ENCODE data around the gene USO1. TPM values are rescaled to one million over a fixed set of nuclear protein-coding genes. Genes with fewer than 3 reads are reported as not detected.

USO1 gene
- total and polyA plus RNA-seq, 2 of the 8 experiments (the other 6 are each of a cell fraction or from before 2014, with no cell fraction given), result 57.3 to 198 TPM

DNA sequence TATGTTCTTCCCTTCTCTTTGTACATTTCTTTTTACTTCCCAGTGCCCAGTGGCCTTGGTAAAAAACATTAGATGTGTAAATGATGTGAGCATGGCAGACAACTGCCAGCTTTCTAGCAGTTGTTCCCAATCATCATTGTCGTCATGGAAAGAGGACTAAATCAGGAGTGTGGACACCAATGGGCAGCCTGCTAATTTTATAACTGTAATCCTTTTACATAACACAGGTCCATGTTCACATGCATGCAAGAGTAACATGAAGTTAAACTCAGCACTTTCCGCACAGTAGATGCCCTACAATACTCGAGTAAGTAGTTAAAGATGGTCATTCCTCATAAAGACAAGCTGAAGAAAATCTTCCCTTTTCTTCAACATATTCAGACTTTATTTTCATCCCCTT is 27.8 kb upstream of the USO1 start:
- Histone ChIP-seq H4K5ac (ENCODE audit: insufficient read length, low read depth, low read length) (no peak overlapping the region), H3K9me3 (ENCODE audit: insufficient read depth in 2 of 2, low read depth in 1 of 2, low read length in 1 of 2) (no peaks in the 10 kb centered on the region), H3K27ac (ENCODE audit: low read depth, low read length) (no peak overlapping the region), H3K14ac (ENCODE audit: insufficient read length) (no peak overlapping the region), H4K20me1 (replicated peaks in 1 of 2; ENCODE audit: control insufficient read depth in 1 of 2, insufficient read depth in 2 of 2, low read length in 2 of 2) (no peaks in the 10 kb centered on the region), H3K4ac (replicated peaks; ENCODE audit: insufficient read length, low read depth, low read length) (no peak overlapping the region), H3K79me2 (ENCODE audit: control insufficient read depth in 1 of 2, insufficient read depth in 2 of 2, low read length in 2 of 2) (peaks cover 4 to 78% of the 10 kb centered on the region in 2 experiments), H2BK20ac (ENCODE audit: low read length) (no peak overlapping the region), H3K18ac (ENCODE audit: extremely low read depth, low read length) (no peak overlapping the region), H3K9ac (replicated peaks in 1 of 4; ENCODE audit: extremely low read depth in 1 of 4, low read depth in 3 of 4, low read length in 3 of 4) (no peak overlapping the region), H3K23me2 (ENCODE audit: low read depth, low read length) (no peaks in the 10 kb centered on the region), H3K4me1 (replicated peaks in 1 of 4; ENCODE audit: control insufficient read depth in 3 of 4, insufficient read depth in 4 of 4, low read length in 3 of 4) (peaks cover 0 to 4% (median 2%) of the 10 kb centered on the region in 4 experiments; a peak in 3 of 7 replicates), H2BK15ac (ENCODE audit: low read length) (no peak overlapping the region), H3K27me3 (replicated peaks in 1 of 4; ENCODE audit: control insufficient read depth in 3 of 4, extremely low read depth in 1 of 4, insufficient read depth in 3 of 4, low read length in 3 of 4) (no peaks in the 10 kb centered on the region), H3K23ac (ENCODE audit: insufficient read length) (no peak overlapping the region), H3K4me2 (ENCODE audit: insufficient read depth in 1 of 2, low read depth in 2 of 2, low read length in 2 of 2) (no peak overlapping the region), H3K36me3 (ENCODE audit: control insufficient read depth in 2 of 4, insufficient read depth in 4 of 4, low read length in 3 of 4) (peaks cover 0 to 25% (median 6%) of the 10 kb centered on the region in 4 experiments; a peak in 4 of 8 replicates), H4K8ac (ENCODE audit: extremely low read depth, insufficient read depth, low read length) (no peak overlapping the region), H3K56ac (replicated peaks; ENCODE audit: insufficient read length, low read depth, low read length) (no peak overlapping the region), H4K91ac (replicated peaks; ENCODE audit: insufficient read length, low read length) (no peak overlapping the region), H3K4me3 (ENCODE audit: extremely low read depth in 1 of 4, insufficient read depth in 2 of 4, low read depth in 3 of 4, low read length in 4 of 4) (no peak overlapping the region), H2BK12ac (ENCODE audit: low read depth, low read length) (no peak overlapping the region), H2BK120ac (replicated peaks; ENCODE audit: low read depth, low read length) (no peak overlapping the region), H2BK5ac (ENCODE audit: low read depth, low read length) (no peak overlapping the region), H2AK5ac (ENCODE audit: low read depth, low read length) (no peak overlapping the region), H2AFZ (ENCODE audit: low read length) (no peak overlapping the region), H3K79me1 (ENCODE audit: low read depth, low read length) (no peaks in the 10 kb centered on the region; the same call in 1 of the 2 replicates)
- DNase-seq (ENCODE audit: low read depth in 1 of 2, low spot score in 2 of 2) (no peak), FAIRE-seq (no peak)
- WGBS, 2 experiments (ENCODE audit: extremely low coverage in 1 of 2, insufficient coverage in 1 of 2, insufficient read length in 1 of 2, insufficient replicate concordance in 2 of 2, low coverage in 1 of 2, low lambda C conversion rate in 2 of 2, missing lambda C conversion rate in 1 of 2), result 97% methylated on average over 3 of the region's 3 CpGs; no CpG with 5 or more reads in 1 of the 2 experiments
- no peak for TF ChIP-seq EZH2 (IDR thresholded peaks at IDR 0.05; ENCODE audit: low read depth, low read length, severe bottlenecking)
- TF ChIP-seq RAD21 (IDR thresholded peaks at IDR 0.05 in 1 of 2, conservative IDR thresholded peaks at IDR 0.05 in 1 of 2; ENCODE audit: low read depth in 2 of 2, low read length in 2 of 2), result no peak
- no peak for TF ChIP-seq KDM4A (IDR thresholded peaks at IDR 0.05; ENCODE audit: low read depth, low read length, severe bottlenecking)
- no peak for TF ChIP-seq FOSL1 (IDR thresholded peaks at IDR 0.05; ENCODE audit: insufficient read depth, low read depth, low read length)
- TF ChIP-seq BACH1 (IDR thresholded peaks at IDR 0.05; ENCODE audit: low read length), result no peak
- no peak for TF ChIP-seq EGR1 (IDR thresholded peaks at IDR 0.05; ENCODE audit: borderline replicate concordance, low read depth, low read length)
- TF ChIP-seq, protein P1, sequence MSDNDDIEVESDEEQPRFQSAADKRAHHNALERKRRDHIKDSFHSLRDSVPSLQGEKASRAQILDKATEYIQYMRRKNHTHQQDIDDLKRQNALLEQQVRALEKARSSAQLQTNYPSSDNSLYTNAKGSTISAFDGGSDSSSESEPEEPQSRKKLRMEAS (IDR thresholded peaks at IDR 0.05), result no peak
- TF ChIP-seq GTF2F1 (IDR thresholded peaks at IDR 0.05; ENCODE audit: borderline replicate concordance, low read depth, low read length), result no peak
- no peak for TF ChIP-seq GABPA (IDR thresholded peaks at IDR 0.05; ENCODE audit: borderline replicate concordance, insufficient read depth, low read length)
- no peak for TF ChIP-seq BCL11A (IDR thresholded peaks at IDR 0.05; ENCODE audit: low read depth in 2 of 2, low read length in 2 of 2)
- no peak for TF ChIP-seq SIRT6 (IDR thresholded peaks at IDR 0.05; ENCODE audit: low read length)
- TF ChIP-seq RXRA (IDR thresholded peaks at IDR 0.05; ENCODE audit: insufficient read depth, low read depth, low read length), result no peak
- no peak for TF ChIP-seq BRCA1 (IDR thresholded peaks at IDR 0.05; ENCODE audit: low read depth, low read length)
- ChIA-PET CTCF (ENCODE audit: partially characterized antibody) (interaction anchor here (1.0 to 1.9 kb wide), 4 partner anchors 12 to 41 kb away, joined by 3 to 5 read pairs (median 5); no protein-coding TSS in a partner anchor), POLR2A (ENCODE audit: partially characterized antibody) (interaction anchor here (0.9 to 2.4 kb wide), 3 partner anchors 9 to 27 kb away, joined by 3 to 11 read pairs (median 3); partner anchors contain the start of gene USO1)
